ENCODE measurements around the gene IL12RB1.

DNA sequence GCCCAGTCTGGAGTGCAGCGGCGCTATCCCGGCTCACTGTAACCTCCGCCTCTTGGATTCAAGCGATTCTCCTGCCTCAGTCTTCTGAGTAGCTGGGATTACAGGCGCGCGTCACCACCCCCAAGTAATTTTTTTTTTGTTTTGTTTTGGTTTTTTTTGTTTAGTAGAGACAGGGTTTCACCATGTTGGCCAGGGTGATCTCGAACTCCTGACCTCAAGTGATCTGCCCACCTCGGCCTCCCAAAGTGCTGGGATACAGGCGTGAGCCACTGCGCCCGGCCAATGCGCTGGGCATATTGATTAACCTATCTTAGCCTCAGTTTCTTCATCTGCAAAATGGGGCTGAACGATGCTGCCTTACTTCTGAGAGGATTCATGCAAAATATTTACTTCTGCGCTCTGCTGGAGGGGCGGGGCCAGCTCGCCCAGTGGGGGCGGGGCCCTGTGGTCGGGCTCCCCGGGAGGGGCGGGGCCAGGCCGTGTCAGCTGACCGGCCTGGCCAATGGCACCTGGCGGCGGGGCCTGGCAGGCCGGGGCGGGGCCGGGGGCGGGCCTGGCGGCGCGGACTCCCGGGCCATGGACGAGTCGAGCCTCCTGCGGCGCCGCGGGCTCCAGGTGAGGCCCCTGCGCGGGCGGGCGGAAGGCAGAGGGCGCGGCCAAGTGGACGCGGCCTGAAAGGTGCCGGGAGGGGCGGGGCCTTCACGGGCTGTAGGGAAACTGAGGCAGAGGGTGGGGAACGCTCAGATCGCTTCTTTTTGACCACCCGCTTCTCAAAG is 10.7 kb upstream of the IL12RB1 start, which contains the start of gene MAST3:
- TF ChIP-seq POLR2AphosphoS5 (IDR thresholded peaks at IDR 0.05; ENCODE audit: insufficient read depth in 1 of 2, low read depth in 1 of 2), result peak in 1 of 2 donors; percentile 17
- TF ChIP-seq POLR2A (IDR thresholded peaks at IDR 0.05), result no peak
- TF ChIP-seq, protein P1, sequence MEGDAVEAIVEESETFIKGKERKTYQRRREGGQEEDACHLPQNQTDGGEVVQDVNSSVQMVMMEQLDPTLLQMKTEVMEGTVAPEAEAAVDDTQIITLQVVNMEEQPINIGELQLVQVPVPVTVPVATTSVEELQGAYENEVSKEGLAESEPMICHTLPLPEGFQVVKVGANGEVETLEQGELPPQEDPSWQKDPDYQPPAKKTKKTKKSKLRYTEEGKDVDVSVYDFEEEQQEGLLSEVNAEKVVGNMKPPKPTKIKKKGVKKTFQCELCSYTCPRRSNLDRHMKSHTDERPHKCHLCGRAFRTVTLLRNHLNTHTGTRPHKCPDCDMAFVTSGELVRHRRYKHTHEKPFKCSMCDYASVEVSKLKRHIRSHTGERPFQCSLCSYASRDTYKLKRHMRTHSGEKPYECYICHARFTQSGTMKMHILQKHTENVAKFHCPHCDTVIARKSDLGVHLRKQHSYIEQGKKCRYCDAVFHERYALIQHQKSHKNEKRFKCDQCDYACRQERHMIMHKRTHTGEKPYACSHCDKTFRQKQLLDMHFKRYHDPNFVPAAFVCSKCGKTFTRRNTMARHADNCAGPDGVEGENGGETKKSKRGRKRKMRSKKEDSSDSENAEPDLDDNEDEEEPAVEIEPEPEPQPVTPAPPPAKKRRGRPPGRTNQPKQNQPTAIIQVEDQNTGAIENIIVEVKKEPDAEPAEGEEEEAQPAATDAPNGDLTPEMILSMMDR (IDR thresholded peaks at IDR 0.05), result no peak
